Trophoblast cell (in vitro differentiated cells and primary cell): ENCODE measurements around the gene PMEPA1.

ENCODE experiments used
- DNase-seq, 2 donors: peaks; one replicate each; pipeline ENCODE4 v3.0.0-alpha.2; 2016
- H2AFZ ChIP-seq: 2 replicates; pipeline ENCODE4 v1.6.1; 2013; ENCODE audit warnings: low read length, moderate library complexity, mild to moderate bottlenecking; ENCODE audit not compliant: insufficient read depth, poor library complexity
- H2AK5ac ChIP-seq: 2 replicates; pipeline ENCODE4 v1.6.1; 2013; ENCODE audit warnings: mild to moderate bottlenecking, low read length
- H2BK120ac ChIP-seq: 2 replicates; pipeline ENCODE4 v1.6.1; 2013; ENCODE audit warnings: low read length, mild to moderate bottlenecking, moderate library complexity; ENCODE audit not compliant: insufficient read depth, poor library complexity
- H2BK12ac ChIP-seq: 2 replicates; pipeline ENCODE4 v1.6.1; 2013; ENCODE audit warnings: mild to moderate bottlenecking, low read length, moderate library complexity
- H2BK5ac ChIP-seq: 2 replicates; pipeline ENCODE4 v1.6.1; 2013; ENCODE audit warnings: low read length, low read depth, moderate library complexity, mild to moderate bottlenecking; ENCODE audit not compliant: poor library complexity
- H3K14ac ChIP-seq: 2 replicates; pipeline ENCODE4 v1.6.1; 2013; ENCODE audit warnings: mild to moderate bottlenecking, low read length
- H3K18ac ChIP-seq: 2 replicates; pipeline ENCODE4 v1.6.1; 2013; ENCODE audit warnings: mild to moderate bottlenecking, low read length
- H3K23ac ChIP-seq: 2 replicates; pipeline ENCODE4 v1.6.1; 2013; ENCODE audit warnings: low read length
- H3K27ac ChIP-seq: 2 replicates; pipeline ENCODE4 v1.5.1; 2013; ENCODE audit warnings: low read depth, mild to moderate bottlenecking, inconsistent platforms, low read length, moderate library complexity
- H3K27me3 ChIP-seq: 2 replicates; pipeline ENCODE4 v1.6.1; 2013; ENCODE audit warnings: inconsistent platforms, mild to moderate bottlenecking, low read length, moderate library complexity; ENCODE audit not compliant: insufficient read depth
- H3K36me3 ChIP-seq, 2 experiments: 1 replicate in 1 of 2; 2 replicates in 1 of 2; pipeline ENCODE4 v1.6.1; 2013; ENCODE audit warnings: low read length in 2 of 2, mild to moderate bottlenecking in 2 of 2, moderate library complexity in 1 of 2; ENCODE audit not compliant: insufficient read depth in 2 of 2, control insufficient read depth in 1 of 2
- H3K4ac ChIP-seq: 2 replicates; pipeline ENCODE4 v1.6.1; 2013; ENCODE audit warnings: low read depth, mild to moderate bottlenecking, low read length, moderate library complexity
- H3K4me1 ChIP-seq, 2 experiments: 1 replicate in 1 of 2; 2 replicates in 1 of 2; pipeline ENCODE4 v1.6.1; 2013; ENCODE audit warnings: low read length in 2 of 2, mild to moderate bottlenecking in 2 of 2, moderate library complexity in 1 of 2; ENCODE audit not compliant: insufficient read depth in 2 of 2, control insufficient read depth in 1 of 2
- H3K4me2 ChIP-seq: 2 replicates; pipeline ENCODE4 v1.6.1; 2013; ENCODE audit warnings: inconsistent platforms, mild to moderate bottlenecking, low read length, moderate library complexity
- H3K4me3 ChIP-seq: 2 replicates; pipeline ENCODE4 v1.5.1; 2013; ENCODE audit warnings: mild to moderate bottlenecking, low read depth, low read length, inconsistent platforms
- H3K79me1 ChIP-seq: one replicate; pipeline ENCODE4 v1.6.1; 2013; ENCODE audit warnings: low read length
- H3K79me2 ChIP-seq: 2 replicates; pipeline ENCODE4 v1.6.1; 2013; ENCODE audit warnings: low read length, mild to moderate bottlenecking; ENCODE audit not compliant: control insufficient read depth, insufficient read depth, poor library complexity
- H3K9ac ChIP-seq: 2 replicates; pipeline ENCODE4 v1.6.1; 2013; ENCODE audit warnings: mild to moderate bottlenecking, low read length
- H3K9me3 ChIP-seq: 2 replicates; pipeline ENCODE4 v1.6.1; 2013; ENCODE audit warnings: low read depth, mild to moderate bottlenecking, control low read depth, inconsistent platforms, low read length; ENCODE audit not compliant: insufficient read depth
- H4K12ac ChIP-seq: 2 replicates; pipeline ENCODE4 v1.6.1; 2013; ENCODE audit warnings: low read depth, mild to moderate bottlenecking, low read length, moderate library complexity
- H4K8ac ChIP-seq: 2 replicates; pipeline ENCODE4 v1.6.1; 2013; ENCODE audit warnings: low read depth, mild to moderate bottlenecking, low read length, moderate library complexity
- H4K91ac ChIP-seq: one replicate; pipeline ENCODE4 v1.6.1; 2013; ENCODE audit warnings: low read depth, mild to moderate bottlenecking, low read length, moderate library complexity
- WGBS: extraction: QIAGEN DNeasy Blood & Tissue Kit; methylation state at CpG from one replicate; pipeline ENCODE4 v1.1.7; 2013; ENCODE audit warnings: missing lambda C conversion rate; ENCODE audit not compliant: insufficient read length, insufficient coverage; ENCODE audit errors: extremely low coverage; 5-methylcytosine and 5-hydroxymethylcytosine counted together

Gene PMEPA1

GRCh38 chr20:57716901-57717300 is 7.1 kb upstream of the PMEPA1 start:
- Histone ChIP-seq H2AK5ac (no peak overlapping the region), H3K4me3 (no peak overlapping the region), H3K4me1 (peaks cover 3 to 4% of the 10 kb centered on the region in 2 experiments), H4K12ac (no peak overlapping the region), H3K27ac (no peak overlapping the region), H3K79me2 (no peaks in the 10 kb centered on the region), H2BK120ac (no peak overlapping the region), H3K4ac (no peak overlapping the region), H3K14ac (no peak overlapping the region), H3K79me1 (peaks cover 3% of the 10 kb centered on the region), H4K91ac (no peak overlapping the region), H2BK5ac (no peak overlapping the region), H3K27me3 (no peaks in the 10 kb centered on the region), H2BK12ac (no peak overlapping the region), H2AFZ (no peak overlapping the region), H3K23ac (no peak overlapping the region), H3K9ac (no peak overlapping the region), H4K8ac (no peak overlapping the region), H3K9me3 (no peaks in the 10 kb centered on the region), H3K36me3 (no peaks in the 10 kb centered on the region), H3K4me2 (no peak overlapping the region), H3K18ac (no peak overlapping the region)
- DNase-seq = no peak
- no CpG with 5 or more reads among the region's 3 CpGs for WGBS

- no peak overlapping the region for H3K9ac ChIP-seq
- no peak overlapping the region for H3K27ac ChIP-seq
- H4K8ac ChIP-seq = no peak overlapping the region
- no peak overlapping the region for H3K4ac ChIP-seq
- H3K36me3 ChIP-seq = no peaks in the 10 kb centered on the region
- H3K14ac ChIP-seq = no peak overlapping the region
- H2AK5ac ChIP-seq = no peak overlapping the region
- no peak overlapping the region for H4K91ac ChIP-seq
- no peak overlapping the region for H3K4me3 ChIP-seq
- peak in 1 of 2 donors; percentile 73 for DNase-seq
- peak overlapping the region; percentile 60 for H3K23ac ChIP-seq
- no peaks in the 10 kb centered on the region for H3K79me2 ChIP-seq
- no peak overlapping the region for H2BK120ac ChIP-seq
- H2AFZ ChIP-seq = no peak overlapping the region
- no peak overlapping the region for H3K4me2 ChIP-seq
- H3K27me3 ChIP-seq = no peaks in the 10 kb centered on the region
- no peak overlapping the region for H3K18ac ChIP-seq
- H3K79me1 ChIP-seq = peaks cover 6% of the 10 kb centered on the region
- H3K4me1 ChIP-seq = peaks cover 9 to 11% of the 10 kb centered on the region in 2 experiments
- H4K12ac ChIP-seq = no peak overlapping the region
- peaks cover 2% of the 10 kb centered on the region for H3K9me3 ChIP-seq
- no CpG with 5 or more reads among the region's 3 CpGs for WGBS
- H2BK12ac ChIP-seq = no peak overlapping the region
- H2BK5ac ChIP-seq = no peak overlapping the region
Measured at GRCh38 chr20:57716202-57716601, 6.4 kb upstream of the PMEPA1 start.

GRCh38 chr20:57715268-57715904 is 5.6 kb upstream of the PMEPA1 start:
- Histone ChIP-seq H4K12ac (no peak overlapping the region), H3K79me1 (peaks cover 11% of the 10 kb centered on the region), H3K36me3 (no peaks in the 10 kb centered on the region), H2BK120ac (no peak overlapping the region), H3K9ac (no peak overlapping the region), H4K8ac (no peak overlapping the region), H3K9me3 (peaks cover 2% of the 10 kb centered on the region), H3K4me2 (no peak overlapping the region), H2AK5ac (no peak overlapping the region), H3K4ac (no peak overlapping the region), H3K23ac (no peak overlapping the region), H3K27me3 (no peaks in the 10 kb centered on the region), H3K14ac (no peak overlapping the region), H2BK5ac (no peak overlapping the region), H4K91ac (no peak overlapping the region), H3K79me2 (peaks cover 1% of the 10 kb centered on the region), H3K4me1 (peaks cover 14 to 15% of the 10 kb centered on the region in 2 experiments), H2BK12ac (peak overlapping the region; percentile 6), H3K18ac (no peak overlapping the region), H3K4me3 (no peak overlapping the region), H2AFZ (no peak overlapping the region), H3K27ac (no peak overlapping the region)
- no peak for DNase-seq
- WGBS = 100% methylated on average over 1 of the region's 15 CpGs

DNA sequence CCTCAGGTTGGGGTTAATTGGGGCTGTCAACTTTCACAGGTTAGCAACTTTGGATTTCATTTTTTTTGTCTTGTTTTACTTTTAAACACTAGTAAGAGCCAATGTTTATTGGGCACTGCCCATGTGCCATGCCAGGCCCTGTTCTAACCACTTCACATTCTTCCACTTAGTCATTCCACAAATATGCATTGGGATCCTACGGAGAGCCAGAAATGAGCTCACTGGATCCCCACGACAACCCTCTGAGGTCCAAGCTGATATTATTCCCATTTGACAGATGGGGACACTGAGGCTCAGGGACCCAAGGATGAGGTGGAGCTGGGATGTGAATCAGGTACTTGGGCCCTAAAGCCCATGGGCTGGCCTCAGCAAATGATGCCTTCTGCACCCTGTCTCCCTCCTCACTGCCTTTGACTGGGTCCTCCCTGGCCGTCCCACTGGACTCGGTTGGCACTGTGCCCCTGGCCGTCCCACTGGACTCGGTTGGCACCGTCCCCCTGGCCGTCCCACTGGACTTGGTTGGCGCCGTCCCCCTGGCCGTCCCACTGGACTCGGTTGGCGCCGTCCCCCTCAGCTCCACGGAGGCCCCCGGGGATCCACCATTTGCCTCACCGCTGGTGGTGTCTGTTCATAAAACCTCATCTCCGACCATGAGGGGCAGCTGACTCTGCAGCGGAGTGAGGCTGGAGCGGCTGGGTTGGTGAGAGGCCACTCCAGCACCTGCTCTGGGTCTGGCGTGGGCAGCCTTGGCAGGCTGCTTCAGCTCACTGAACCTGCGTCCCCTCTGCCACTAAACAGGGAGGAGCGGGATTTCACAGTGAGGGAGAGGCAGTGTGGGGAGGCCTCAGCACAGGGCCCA is 4.8 kb upstream of the PMEPA1 start:
- H4K8ac ChIP-seq = no peak overlapping the region
- H3K79me2 ChIP-seq = peaks cover 5% of the 10 kb centered on the region
- peaks cover 15% of the 10 kb centered on the region in 2 experiments for H3K4me1 ChIP-seq
- no peak overlapping the region for H2BK5ac ChIP-seq
- no peak overlapping the region for H3K18ac ChIP-seq
- peak overlapping the region; percentile 6 for H2BK12ac ChIP-seq
- no peak overlapping the region for H4K91ac ChIP-seq
- no peak overlapping the region for H3K27ac ChIP-seq
- H3K36me3 ChIP-seq = no peaks in the 10 kb centered on the region
- H4K12ac ChIP-seq = no peak overlapping the region
- peaks cover 15% of the 10 kb centered on the region for H3K79me1 ChIP-seq
- H3K9ac ChIP-seq = no peak overlapping the region
- H3K14ac ChIP-seq = no peak overlapping the region
- H3K4ac ChIP-seq = no peak overlapping the region
- H2AFZ ChIP-seq = no peak overlapping the region
- no peak overlapping the region for H2AK5ac ChIP-seq
- H3K9me3 ChIP-seq = peaks cover 2% of the 10 kb centered on the region
- no peak overlapping the region for H3K4me2 ChIP-seq
- DNase-seq = peak in 1 of 2 donors; percentile 38
- no peak overlapping the region for H2BK120ac ChIP-seq
- H3K4me3 ChIP-seq = no peak overlapping the region
- no peaks in the 10 kb centered on the region for H3K27me3 ChIP-seq
- no peak overlapping the region for H3K23ac ChIP-seq
- WGBS = no CpG with 5 or more reads among the region's 23 CpGs
